SH-SY5Y (cell line): Measurements from ENCODE around the gene NFKBIA.

Experiments
- GATA2 ChIP-seq: IDR thresholded peaks from 2 replicates; pipeline ENCODE4 v1.6.1; 2011; ENCODE audit warnings: mild to moderate bottlenecking, low read depth, low read length
- GATA3 ChIP-seq: IDR thresholded peaks from 2 replicates; pipeline ENCODE4 v1.6.1; 2011; ENCODE audit warnings: low read depth, mild to moderate bottlenecking, low read length, moderate library complexity

DNA sequence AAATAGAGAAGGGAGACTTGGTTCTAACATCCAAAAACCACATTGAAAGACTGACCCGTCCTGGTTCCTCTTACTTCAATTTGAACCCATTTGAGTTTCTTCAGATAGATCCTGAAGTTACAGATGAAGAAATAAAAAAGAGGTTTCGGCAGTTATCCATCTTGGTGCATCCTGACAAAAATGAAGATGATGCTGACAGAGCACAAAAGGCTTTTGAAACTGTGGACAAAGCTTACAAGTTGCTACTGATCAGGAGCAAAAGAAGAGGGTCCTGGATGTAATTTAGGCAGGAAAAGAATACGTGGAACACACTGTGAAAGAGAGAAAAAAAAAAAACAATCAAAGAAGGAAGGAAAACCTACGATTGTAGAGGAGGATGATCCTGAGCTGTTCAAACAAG lies 25.4 kb upstream of the NFKBIA start:
- no peak for TF ChIP-seq GATA2
- no peak for TF ChIP-seq GATA3
